Measurements from ENCODE around the gene ARHGAP6.
"Not testable (repeated sequence)": the region's sequence is repeated elsewhere in the genome, so short reads cannot be mapped to it uniquely, and the experiment has no call there.

ARHGAP6 gene

GRCh38 chrX:11381464-11381863 is 284.3 kb downstream of the ARHGAP6 start:
- peak; percentile 11 for DNase-seq

- DNase-seq, result no peak
Observed at GRCh38 chrX:11380187-11380844, 285.4 kb downstream of the ARHGAP6 start.

- no peak for DNase-seq
Observed at GRCh38 chrX:11376163-11376562, 289.6 kb downstream of the ARHGAP6 start.

DNA sequence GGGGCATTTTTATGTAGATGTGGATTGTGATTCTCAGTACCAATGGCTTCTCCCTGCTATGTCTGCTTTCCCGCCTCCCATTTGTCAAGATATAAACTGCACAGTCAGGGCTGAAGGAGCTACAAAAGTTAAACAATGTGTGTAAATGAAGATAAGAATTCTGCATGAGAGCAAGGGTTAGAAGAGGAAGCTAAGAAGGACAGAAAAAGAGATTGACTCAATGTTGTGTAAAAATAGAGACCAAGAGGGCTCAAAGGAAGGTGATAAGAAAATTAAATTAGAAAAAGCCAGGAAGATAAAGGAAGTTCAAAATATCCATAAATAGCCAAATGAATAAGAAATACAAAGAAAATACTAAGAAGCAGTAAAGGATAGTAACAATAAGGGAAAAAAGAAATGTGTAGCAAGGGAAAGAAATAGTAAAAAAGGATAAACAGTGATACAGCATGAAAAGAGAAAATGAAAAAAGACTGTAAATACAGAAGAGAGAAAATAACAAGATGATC is 290.1 kb downstream of the ARHGAP6 start:
- DNase-seq, result no peak

GRCh38 chrX:11374570-11374969 is 291.1 kb downstream of the ARHGAP6 start:
- no peak for DNase-seq

- no peak for DNase-seq
Observed at GRCh38 chrX:11371106-11371505, 294.6 kb downstream of the ARHGAP6 start.

GRCh38 chrX:11367609-11368430 is 297.9 kb downstream of the ARHGAP6 start:
- no peak for DNase-seq

DNA sequence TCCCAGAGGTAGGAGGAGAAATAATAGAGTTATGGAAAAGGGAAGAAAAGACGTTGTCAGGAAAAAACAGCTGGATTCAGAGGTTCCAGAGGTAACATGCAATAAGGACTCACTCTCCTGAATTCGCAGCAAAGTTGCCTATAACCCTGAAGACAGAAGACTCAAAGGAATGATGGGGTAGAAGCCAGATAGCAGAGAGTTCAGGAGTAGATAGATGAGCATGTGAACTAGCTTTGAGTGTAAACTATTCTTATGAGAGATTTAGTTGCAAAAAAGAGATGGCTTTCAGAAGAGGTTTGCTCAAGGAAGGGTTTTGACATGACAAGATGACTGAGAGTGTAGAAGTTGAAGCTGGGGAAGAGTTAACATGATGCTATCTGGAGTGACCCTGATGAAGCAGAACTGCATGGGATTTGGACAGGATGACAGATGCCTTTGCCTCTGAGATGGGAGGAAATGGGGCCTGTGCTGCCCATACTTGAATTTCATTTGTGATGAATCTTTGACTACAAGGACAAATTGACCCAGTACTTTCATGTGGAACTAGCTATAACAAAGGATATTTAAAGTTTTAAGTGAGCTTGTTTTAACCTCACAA is 298.6 kb downstream of the ARHGAP6 start:
- no peak for DNase-seq

GRCh38 chrX:11365426-11365825 is 300.3 kb downstream of the ARHGAP6 start:
- no peak for DNase-seq

DNA sequence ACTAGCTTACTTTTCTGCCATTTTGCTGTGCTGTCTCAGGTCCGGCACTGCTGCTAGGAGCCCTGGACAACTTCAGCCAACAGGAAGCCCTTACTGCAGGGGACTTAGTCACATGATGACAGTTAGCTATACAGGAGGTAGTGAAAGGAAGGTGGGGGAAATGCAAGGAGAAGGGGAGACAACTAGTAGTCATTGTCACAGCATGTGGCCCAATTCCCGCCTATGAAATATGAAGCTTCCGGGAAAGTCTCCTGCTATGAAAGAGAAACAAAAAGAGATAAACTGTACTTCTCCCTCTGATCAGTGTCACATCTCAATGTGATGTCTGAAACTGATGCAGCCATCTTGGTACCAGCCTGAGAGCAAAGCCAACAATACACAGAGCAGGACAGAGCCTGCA is 300.9 kb downstream of the ARHGAP6 start:
- DNase-seq, result no peak

- not testable (repeated sequence) for DNase-seq
Observed at GRCh38 chrX:11363825-11364224, 301.9 kb downstream of the ARHGAP6 start.

DNA sequence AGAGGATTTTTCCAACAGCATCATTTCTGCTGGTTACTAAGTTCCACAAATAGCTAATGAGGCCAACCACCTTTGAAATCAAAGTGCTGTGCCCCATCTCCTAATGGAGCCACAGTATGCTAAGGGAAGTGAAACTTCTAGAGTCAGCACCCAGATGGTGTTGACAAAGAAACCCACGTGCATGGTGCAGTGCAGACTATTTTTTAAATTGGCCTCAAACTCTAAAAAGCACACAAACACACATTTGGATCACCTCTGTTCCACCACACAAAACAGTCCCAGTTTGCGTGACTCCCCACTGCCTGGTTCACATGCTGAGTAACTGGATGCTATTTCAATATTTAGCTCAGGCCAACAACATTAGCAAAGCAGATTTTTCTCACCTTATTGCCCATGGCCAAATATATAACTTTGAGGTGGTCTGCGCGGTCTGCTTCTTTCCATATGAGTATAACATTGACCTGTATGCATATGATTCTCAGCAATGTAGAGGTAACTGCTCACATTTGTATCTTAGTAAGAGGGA is 302.6 kb downstream of the ARHGAP6 start:
- no peak for DNase-seq

- not testable (repeated sequence) for DNase-seq
Observed at GRCh38 chrX:11361666-11362065, 304.1 kb downstream of the ARHGAP6 start.

GRCh38 chrX:11355944-11356343 is 309.8 kb downstream of the ARHGAP6 start:
- peak; percentile 39 for DNase-seq

DNA sequence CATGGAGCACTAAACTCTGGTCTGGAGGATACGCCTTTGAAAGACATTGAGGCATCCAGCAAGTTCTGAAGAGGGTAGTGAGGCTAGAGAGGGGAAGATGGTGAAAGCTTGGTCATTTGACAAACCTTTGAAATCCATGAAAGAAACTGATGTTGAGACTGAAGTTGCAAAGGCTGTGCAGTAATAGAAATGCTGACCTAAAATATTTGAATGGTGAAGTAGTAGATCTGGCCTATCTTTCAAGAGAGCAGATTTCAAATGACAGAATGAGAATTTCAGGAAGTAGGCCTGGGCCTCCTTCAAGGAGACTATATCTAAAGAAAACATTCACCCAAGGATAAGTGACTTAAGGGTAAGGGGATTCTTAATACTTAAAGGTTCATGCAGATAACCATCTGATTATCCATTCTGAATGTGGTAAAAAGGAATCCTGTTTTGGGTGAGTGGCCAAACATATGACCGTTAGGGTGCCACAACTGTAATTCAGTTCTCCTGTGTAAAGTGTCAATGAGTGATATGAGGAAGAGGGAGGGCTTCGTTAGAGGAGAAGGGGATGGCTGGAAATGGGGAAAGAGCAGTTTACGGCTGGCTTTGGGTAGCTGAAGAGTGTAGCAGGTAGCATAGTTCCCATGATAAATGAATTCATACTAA is 310.3 kb downstream of the ARHGAP6 start:
- DNase-seq, result no peak

DNA sequence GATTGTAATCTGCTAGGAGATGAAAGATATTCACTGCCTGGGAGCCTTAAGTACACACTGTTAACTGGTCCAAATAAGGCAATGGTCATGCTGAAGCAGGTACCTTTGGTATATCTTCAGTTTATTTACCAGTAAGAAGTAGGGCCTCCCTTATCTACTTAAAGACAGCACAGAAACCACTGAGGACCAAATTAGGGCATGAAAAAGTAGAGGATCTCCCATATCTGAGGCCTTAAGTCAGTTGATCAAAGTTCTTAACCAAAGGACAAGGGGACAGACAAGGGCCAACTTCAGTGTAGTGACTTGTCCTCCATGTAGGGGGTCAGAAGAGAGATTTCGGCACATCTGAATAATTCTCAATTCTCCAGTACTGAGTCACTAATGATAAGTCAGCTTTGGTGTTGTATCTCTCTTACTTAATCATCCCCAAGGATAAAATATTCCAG is 313.4 kb downstream of the ARHGAP6 start:
- DNase-seq, result peak; percentile 64

GRCh38 chrX:11351375-11352295 is 314.1 kb downstream of the ARHGAP6 start:
- peak; percentile 79 for DNase-seq

DNA sequence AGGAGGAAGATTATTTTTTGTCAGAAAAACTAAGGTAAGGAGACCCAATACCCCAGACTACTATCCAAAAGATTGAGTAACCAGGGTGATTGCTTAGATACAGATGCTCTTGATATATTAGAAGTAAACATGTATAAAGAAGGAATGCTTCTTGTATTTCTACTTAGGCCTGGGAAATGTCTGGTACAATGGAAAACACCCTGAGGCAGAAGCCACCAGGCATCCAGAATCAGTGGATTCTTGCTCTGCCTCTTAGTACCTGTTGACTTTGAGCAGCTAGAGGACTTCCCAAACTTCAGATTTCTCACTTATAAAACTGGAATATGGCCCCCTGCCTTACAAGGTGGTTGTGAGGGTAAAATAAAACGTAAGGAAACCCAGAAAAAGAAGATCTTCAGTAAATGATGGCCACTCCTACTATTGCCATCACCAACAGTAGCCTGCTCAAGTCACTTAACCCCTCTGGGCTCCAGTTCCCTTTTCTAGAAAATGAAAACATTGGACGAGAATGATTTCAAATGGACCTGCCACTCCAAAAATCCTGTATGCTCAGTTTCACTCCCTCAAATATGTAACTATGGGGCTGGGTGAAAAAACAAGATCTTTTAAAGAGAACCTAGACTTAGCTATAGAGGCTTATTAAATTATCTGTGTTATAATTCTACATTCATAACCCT is 315.9 kb downstream of the ARHGAP6 start:
- no peak for DNase-seq

DNA sequence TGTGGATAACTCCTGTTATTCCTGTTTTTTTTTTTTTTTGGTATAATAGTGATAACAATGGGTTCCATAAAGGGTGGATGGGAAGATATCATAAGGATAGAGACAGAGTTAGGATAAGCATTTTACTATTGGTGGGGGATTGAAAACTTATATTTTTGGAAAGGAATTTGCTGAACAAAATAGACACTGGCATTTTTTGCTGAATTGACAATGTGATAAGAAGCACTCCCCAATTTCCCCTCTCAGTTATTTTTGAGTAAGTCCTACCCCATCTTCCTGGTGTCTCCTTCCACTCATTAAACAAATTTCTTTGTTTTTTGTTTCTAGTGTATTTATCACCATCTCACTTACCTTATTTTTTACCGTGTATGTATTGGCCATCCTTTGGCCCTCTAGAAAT is 316.7 kb downstream of the ARHGAP6 start:
- DNase-seq, result no peak

DNA sequence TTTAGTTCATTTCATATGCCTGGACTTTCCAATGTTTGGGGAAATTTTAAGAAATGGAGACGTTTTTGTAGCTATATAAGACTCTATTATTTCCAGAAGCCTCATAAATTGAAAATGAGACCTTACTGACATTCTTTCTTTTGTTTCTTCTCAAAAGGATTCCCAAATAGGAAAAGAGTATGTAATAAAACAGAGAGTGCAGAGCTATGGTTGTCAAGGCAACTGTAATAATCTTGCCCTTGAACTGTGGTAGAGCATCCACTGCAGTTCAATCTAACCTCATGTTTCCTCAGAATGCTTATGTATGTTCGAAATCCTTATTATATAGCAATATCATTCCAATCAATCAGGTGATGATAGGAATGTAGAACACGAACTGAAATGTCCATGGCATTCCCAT is 318.4 kb downstream of the ARHGAP6 start:
- DNase-seq, result no peak

DNA sequence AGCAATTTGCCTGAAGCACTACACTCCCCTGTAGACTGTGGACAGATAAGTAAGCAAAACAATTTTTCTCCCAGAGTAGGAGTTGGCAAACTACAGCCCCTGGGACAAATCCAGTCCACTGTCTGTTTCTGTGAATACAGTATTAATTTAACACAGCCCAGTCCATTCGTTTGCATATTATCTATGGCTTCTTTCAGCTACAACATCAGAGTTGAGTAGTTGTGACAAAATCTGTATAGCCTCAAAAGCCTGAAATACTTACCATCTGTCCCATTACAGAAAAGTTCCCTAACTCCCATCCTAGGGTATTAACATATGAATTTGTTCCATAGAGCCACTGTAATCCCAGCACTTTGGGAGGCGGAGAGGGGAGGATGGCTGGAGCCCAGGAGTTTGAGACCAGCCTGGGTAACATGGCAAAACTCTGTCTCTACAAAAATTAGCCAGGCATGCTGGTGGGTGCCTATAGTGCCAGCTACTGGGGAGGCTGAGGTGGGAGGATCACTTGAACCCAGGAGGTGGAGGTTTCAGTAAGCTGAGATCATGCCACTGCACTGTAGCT is 319.5 kb downstream of the ARHGAP6 start:
- DNase-seq, result peak; percentile 24
